Measurements from ENCODE around the gene FHIP1B.

DNA sequence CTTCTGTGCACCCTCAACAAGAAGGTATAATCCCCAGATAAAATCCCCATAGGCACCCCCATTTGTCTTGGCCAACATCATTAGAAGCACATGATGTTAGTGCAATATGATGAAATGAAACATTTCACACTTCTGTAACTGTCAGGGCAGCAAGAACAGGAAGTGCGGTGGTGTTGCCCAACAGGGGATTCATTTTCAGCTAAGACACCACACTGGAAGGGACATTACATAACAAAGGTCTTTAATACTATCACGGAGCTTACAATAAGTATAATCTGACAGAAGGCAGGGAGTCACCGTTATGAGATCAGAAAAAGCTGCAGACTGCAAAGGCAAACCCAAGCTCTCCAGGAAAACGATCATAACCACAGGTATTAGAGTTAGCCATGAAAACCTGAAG lies 33.5 kb downstream of the FHIP1B start:
- TF ChIP-seq POLR2AphosphoS5 (IDR thresholded peaks at IDR 0.05; ENCODE audit: low read depth, low read length) = no peak
- no peak for TF ChIP-seq POLR2A (IDR thresholded peaks at IDR 0.05; ENCODE audit: low read depth, low read length)
